KG1 (cell line): ENCODE measurements around the gene SCN7A.
"Not testable (repeated sequence)": the region's sequence is repeated elsewhere in the genome, so short reads cannot be mapped to it uniquely, and the experiment has no call there.

ENCODE experiments used
- DNase-seq: peaks from one replicate; lab custom pipeline; 2025; lab: John Stamatoyannopoulos, UW

Gene SCN7A

GRCh38 chr2:166360426-166360825 lies 133.6 kb downstream of the SCN7A start:
- no peak for DNase-seq

- DNase-seq = not testable (repeated sequence)
These were observed 136.1 kb downstream of the SCN7A start for GRCh38 chr2:166357950-166358321.

GRCh38 chr2:166357068-166357949 lies 136.7 kb downstream of the SCN7A start:
- DNase-seq = no peak
